DOHH2 (cell line): ENCODE results near the gene USP31.

ENCODE experiments used
- EZH2phosphoT487 ChIP-seq: fragments of 200-600 bp; sonication (generic); IDR thresholded peaks from 2 replicates; pipeline ENCODE4 v1.6.1; 2017; ENCODE audit warnings: borderline replicate concordance, mild to moderate bottlenecking, antibody characterized with exemption, low read length, moderate library complexity, mixed read lengths
- TF ChIP-seq, protein P1 (sequence below): fragments of 200-600 bp; sonication (generic); IDR thresholded peaks from one replicate; pipeline ENCODE4 v1.5.1; 2014; ENCODE audit warnings: antibody characterized with exemption, mild to moderate bottlenecking, low read depth, low read length; ENCODE audit not compliant: poor library complexity, severe bottlenecking

- TF ChIP-seq, protein P1, sequence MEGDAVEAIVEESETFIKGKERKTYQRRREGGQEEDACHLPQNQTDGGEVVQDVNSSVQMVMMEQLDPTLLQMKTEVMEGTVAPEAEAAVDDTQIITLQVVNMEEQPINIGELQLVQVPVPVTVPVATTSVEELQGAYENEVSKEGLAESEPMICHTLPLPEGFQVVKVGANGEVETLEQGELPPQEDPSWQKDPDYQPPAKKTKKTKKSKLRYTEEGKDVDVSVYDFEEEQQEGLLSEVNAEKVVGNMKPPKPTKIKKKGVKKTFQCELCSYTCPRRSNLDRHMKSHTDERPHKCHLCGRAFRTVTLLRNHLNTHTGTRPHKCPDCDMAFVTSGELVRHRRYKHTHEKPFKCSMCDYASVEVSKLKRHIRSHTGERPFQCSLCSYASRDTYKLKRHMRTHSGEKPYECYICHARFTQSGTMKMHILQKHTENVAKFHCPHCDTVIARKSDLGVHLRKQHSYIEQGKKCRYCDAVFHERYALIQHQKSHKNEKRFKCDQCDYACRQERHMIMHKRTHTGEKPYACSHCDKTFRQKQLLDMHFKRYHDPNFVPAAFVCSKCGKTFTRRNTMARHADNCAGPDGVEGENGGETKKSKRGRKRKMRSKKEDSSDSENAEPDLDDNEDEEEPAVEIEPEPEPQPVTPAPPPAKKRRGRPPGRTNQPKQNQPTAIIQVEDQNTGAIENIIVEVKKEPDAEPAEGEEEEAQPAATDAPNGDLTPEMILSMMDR: no peak
- TF ChIP-seq EZH2phosphoT487: no peak
Measured at GRCh38 chr16:23059433-23059832, 89.8 kb downstream of the USP31 start.
